ENCODE data around the gene SLC52A3. TPM values are rescaled to one million over a fixed set of nuclear protein-coding genes. Genes with fewer than 3 reads are reported as not detected.
"Not testable (repeated sequence)": the region's sequence is repeated elsewhere in the genome, so short reads cannot be mapped to it uniquely, and the experiment has no call there.

The SLC52A3 gene
- total RNA-seq, 1 donor from 2014 or later: 2.8 TPM

DNA sequence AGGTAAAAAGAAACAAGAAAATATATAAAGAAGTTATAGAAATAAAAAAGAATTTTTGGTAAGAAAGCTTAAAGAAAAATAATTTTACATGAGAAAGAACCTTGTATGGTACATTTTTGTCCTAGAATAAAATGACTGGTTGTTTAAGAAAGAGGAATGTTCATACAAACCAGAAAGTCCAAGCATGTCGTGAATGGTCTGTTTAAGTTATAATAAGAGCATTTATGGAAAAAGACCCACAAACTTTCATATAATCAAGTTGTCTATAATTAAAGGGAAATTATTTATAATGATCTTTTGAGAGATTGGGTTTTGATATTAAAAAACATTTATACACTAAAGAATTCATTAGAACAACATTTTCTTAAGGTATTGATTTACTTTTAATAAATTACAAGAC is 37.4 kb upstream of the SLC52A3 start:
- Histone ChIP-seq H3K4me3 (ENCODE audit: low read depth, low read length) (no peak overlapping the region), H3K27me3 (ENCODE audit: control insufficient read depth, insufficient read depth, low read length) (no peaks in the 10 kb centered on the region), H3K36me3 (ENCODE audit: control insufficient read depth, insufficient read depth, low read length) (no peaks in the 10 kb centered on the region)
- DNase-seq (ENCODE audit: low read depth): no peak
- TF ChIP-seq CTCF (IDR thresholded peaks at IDR 0.05; ENCODE audit: insufficient read depth, low read length, poor library complexity, severe bottlenecking): no peak

DNA sequence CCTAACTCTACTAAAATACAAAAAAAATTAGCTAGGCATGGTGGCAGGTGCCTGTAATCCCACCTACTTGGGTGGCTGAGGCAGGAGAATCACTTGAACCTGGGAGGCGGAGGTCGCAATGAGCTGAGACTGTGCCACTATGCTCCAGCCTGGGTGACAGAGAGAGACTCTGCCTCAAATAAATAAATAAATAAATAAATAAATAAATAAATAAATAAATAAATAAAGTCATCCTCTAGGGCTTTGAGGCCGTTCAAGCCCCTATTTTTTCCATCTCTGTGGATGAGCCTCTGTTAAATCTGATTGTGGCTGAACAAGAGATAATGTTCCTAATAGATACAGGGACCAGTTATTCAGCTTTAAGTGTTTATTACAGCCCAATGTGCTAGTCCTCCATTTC is 33.4 kb upstream of the SLC52A3 start:
- Histone ChIP-seq H3K4me3 (ENCODE audit: low read depth, low read length) (no peak overlapping the region), H3K36me3 (ENCODE audit: control insufficient read depth, insufficient read depth, low read length) (no peaks in the 10 kb centered on the region), H3K27me3 (ENCODE audit: control insufficient read depth, insufficient read depth, low read length) (no peaks in the 10 kb centered on the region)
- no peak for DNase-seq (ENCODE audit: low read depth)
- TF ChIP-seq CTCF (IDR thresholded peaks at IDR 0.05; ENCODE audit: insufficient read depth, low read length, poor library complexity, severe bottlenecking): no peak

GRCh38 chr20:800026-800425 is 31.7 kb upstream of the SLC52A3 start:
- DNase-seq (ENCODE audit: low read depth); H3K27me3 ChIP-seq (ENCODE audit: control insufficient read depth, insufficient read depth, low read length); H3K36me3 ChIP-seq (ENCODE audit: control insufficient read depth, insufficient read depth, low read length): not testable (repeated sequence)

GRCh38 chr20:798746-799145 is 30.4 kb upstream of the SLC52A3 start:
- H3K4me3 ChIP-seq (ENCODE audit: low read depth, low read length); H3K27me3 ChIP-seq (ENCODE audit: control insufficient read depth, insufficient read depth, low read length); DNase-seq (ENCODE audit: low read depth); H3K36me3 ChIP-seq (ENCODE audit: control insufficient read depth, insufficient read depth, low read length): not testable (repeated sequence)

More at GRCh38 chr20:800026-800425, 31.7 kb upstream of the SLC52A3 start:
- not testable (repeated sequence) for H3K4me3 ChIP-seq (ENCODE audit: low read depth, low read length)

GRCh38 chr20:796921-797320 is 28.6 kb upstream of the SLC52A3 start:
- Histone ChIP-seq H3K36me3 (ENCODE audit: control insufficient read depth, insufficient read depth, low read length) (no peaks in the 10 kb centered on the region), H3K4me3 (ENCODE audit: low read depth, low read length) (no peak overlapping the region), H3K27me3 (ENCODE audit: control insufficient read depth, insufficient read depth, low read length) (no peaks in the 10 kb centered on the region)
- TF ChIP-seq CTCF (IDR thresholded peaks at IDR 0.05; ENCODE audit: insufficient read depth, low read length, poor library complexity, severe bottlenecking): no peak
- DNase-seq (ENCODE audit: low read depth): no peak

DNA sequence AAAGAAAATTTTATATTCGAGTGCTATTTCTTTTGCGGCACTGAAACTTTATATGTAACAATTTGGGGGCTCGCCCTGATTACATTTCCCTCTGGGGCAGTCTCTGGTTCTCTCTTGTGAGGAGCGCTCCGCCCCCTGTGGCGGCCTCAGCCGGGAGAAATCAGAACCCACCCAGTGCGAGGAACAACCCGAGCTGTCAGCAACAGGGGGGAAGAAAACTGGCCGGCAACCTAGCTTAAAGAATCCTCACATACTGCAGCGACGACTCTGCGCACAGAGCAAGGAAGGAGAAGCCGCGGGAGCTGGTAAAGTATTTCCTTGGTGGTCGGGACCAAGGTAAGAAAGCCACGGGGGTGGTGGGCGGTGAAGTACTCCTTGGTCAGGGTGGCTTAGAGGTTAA is 23.9 kb upstream of the SLC52A3 start:
- Histone ChIP-seq H3K27me3 (ENCODE audit: control insufficient read depth, insufficient read depth, low read length) (no peaks in the 10 kb centered on the region), H3K36me3 (ENCODE audit: control insufficient read depth, insufficient read depth, low read length) (no peaks in the 10 kb centered on the region), H3K4me3 (ENCODE audit: low read depth, low read length) (no peak overlapping the region)
- TF ChIP-seq CTCF (IDR thresholded peaks at IDR 0.05; ENCODE audit: insufficient read depth, low read length, poor library complexity, severe bottlenecking): no peak
- no peak for DNase-seq (ENCODE audit: low read depth)

DNA sequence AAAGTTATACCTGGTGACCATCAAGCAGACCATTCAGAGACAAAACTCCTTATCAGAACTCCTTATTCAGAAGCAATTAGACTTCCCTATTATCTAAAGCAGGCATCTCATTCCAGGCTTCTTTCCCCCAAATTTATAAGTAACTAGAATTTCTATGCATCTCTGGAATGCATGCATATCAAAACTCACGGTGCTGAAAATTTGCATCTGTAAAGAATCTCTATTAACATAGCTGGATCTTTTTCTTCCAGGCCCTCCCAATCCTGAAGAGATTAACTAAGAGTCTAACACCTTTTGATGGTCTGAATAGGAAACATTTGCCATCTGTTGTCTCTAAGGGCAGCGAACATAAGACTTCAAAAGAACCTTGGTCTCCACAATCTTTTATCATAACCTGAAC is 22.8 kb upstream of the SLC52A3 start:
- Histone ChIP-seq H3K27me3 (ENCODE audit: control insufficient read depth, insufficient read depth, low read length) (no peaks in the 10 kb centered on the region), H3K4me3 (ENCODE audit: low read depth, low read length) (no peak overlapping the region), H3K36me3 (ENCODE audit: control insufficient read depth, insufficient read depth, low read length) (no peaks in the 10 kb centered on the region)
- TF ChIP-seq CTCF (IDR thresholded peaks at IDR 0.05; ENCODE audit: insufficient read depth, low read length, poor library complexity, severe bottlenecking): no peak
- no peak for DNase-seq (ENCODE audit: low read depth)

All from kidney epithelial cell (primary cell).